GM10847 (cell line): Measurements from ENCODE around the gene ITPR1.

Experiments used
- POLR2A ChIP-seq: IDR thresholded peaks from 2 replicates; pipeline ENCODE4 v1.6.1; 2011; ENCODE audit not compliant: insufficient read length; ENCODE audit errors: extremely low read depth

Gene ITPR1

GRCh38 chr3:4754180-4755086 lies 261.3 kb downstream of the ITPR1 start:
- TF ChIP-seq POLR2A, result no peak

- TF ChIP-seq POLR2A, result no peak
These were observed 262.4 kb downstream of the ITPR1 start for GRCh38 chr3:4755566-4755965.

- no peak for TF ChIP-seq POLR2A
These were observed 263.1 kb downstream of the ITPR1 start for GRCh38 chr3:4756057-4756775.

GRCh38 chr3:4756855-4757574 lies 263.9 kb downstream of the ITPR1 start:
- TF ChIP-seq POLR2A, result no peak

DNA sequence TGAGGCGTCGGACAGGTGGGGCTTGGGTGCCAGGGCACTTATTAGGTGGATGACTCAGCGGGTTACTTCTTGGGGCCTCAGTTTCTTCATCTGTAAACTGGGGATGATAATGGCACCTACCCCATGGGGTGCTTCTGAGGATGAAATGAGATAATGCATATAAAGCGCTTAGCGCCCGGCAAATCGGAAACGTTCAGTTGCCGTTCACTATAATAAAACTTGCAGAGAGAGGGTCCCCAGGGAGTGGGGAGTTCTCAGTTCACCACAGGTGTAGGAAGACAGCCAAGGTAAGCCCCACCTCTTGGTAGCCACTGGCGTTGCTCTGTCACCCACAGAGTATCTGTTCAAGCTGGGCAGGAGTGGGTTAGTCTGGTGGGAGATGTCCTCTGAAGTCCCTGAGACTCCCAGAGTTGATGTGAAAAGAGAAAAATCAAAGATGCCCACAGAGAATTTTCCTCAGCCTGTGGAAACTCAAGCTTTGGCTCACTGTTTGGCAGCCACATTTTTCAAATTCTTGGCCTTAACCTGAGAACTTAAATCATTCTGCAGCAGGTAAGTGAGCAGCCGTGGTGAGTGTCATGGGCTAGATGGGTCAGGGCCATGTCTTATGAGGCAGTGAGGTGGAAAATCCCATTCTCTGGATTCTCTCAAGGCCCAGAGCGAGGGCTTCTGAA lies 264.6 kb downstream of the ITPR1 start:
- TF ChIP-seq POLR2A, result no peak

DNA sequence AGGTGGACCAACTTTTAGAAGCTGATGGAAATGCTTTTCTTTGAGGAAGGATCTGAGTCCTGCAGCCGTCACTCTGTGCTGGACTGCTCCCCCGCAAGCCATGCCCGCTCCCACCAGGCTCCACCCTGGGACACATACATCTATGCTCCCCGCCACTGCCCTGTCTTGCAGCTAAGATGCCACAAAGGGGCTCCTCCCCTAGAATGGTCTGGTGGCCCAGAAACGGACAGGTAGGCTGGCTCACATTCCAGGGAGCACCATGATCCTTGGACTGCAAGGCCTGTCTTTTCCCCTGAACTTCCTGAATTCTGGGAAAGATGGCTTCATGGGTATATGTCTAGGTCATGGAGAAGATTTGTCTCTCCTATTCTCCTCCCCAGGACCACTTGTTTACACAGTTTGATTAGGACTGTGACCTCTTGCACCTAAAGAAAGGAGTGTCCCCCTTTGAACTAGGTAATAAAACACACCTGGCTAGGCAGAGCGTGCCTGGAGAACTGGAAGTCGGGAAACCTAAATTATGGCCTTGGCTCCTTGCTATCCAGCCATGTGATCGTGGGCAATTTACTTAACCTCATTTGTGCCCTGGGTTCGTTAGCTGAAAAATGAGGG lies 265.2 kb downstream of the ITPR1 start:
- TF ChIP-seq POLR2A, result no peak

GRCh38 chr3:4758957-4759656 lies 266.0 kb downstream of the ITPR1 start:
- no peak for TF ChIP-seq POLR2A

GRCh38 chr3:4759689-4760312 lies 266.7 kb downstream of the ITPR1 start:
- TF ChIP-seq POLR2A, result no peak

GRCh38 chr3:4761759-4762158 lies 268.6 kb downstream of the ITPR1 start:
- no peak for TF ChIP-seq POLR2A

GRCh38 chr3:4763604-4764247 lies 270.6 kb downstream of the ITPR1 start:
- no peak for TF ChIP-seq POLR2A

- no peak for TF ChIP-seq POLR2A
These were observed 272.1 kb downstream of the ITPR1 start for GRCh38 chr3:4765212-4765611.

GRCh38 chr3:4766263-4766662 lies 273.1 kb downstream of the ITPR1 start:
- TF ChIP-seq POLR2A, result no peak
